Mesenchymal stem cell (in vitro differentiated cells and primary cell): Measurements from ENCODE around the gene AGPS.
"Not testable (repeated sequence)": the region's sequence is repeated elsewhere in the genome, so short reads cannot be mapped to it uniquely, and the experiment has no call there.

Source experiments
- DNase-seq: peaks from one replicate; pipeline ENCODE4 v3.0.0-alpha.2; 2013
- H2AFZ ChIP-seq: one replicate; pipeline ENCODE4 v1.6.1; 2013; ENCODE audit warnings: low read depth, mild to moderate bottlenecking, control low read depth, inconsistent platforms, low read length, moderate library complexity
- H2AK5ac ChIP-seq: 2 replicates; pipeline ENCODE4 v1.6.1; 2013; ENCODE audit warnings: low read length, moderate library complexity, mild to moderate bottlenecking, inconsistent platforms; ENCODE audit not compliant: severe bottlenecking
- H2BK120ac ChIP-seq: one replicate; pipeline ENCODE4 v1.6.1; 2013; ENCODE audit warnings: low read depth, mild to moderate bottlenecking, inconsistent platforms, low read length, moderate library complexity
- H2BK12ac ChIP-seq, 2 experiments: one replicate each; pipeline ENCODE4 v1.6.1; 2013; ENCODE audit warnings: inconsistent platforms in 2 of 2, low read length in 2 of 2, mild to moderate bottlenecking in 2 of 2, moderate library complexity in 2 of 2, control low read depth in 1 of 2
- H2BK15ac ChIP-seq: one replicate; pipeline ENCODE4 v1.6.1; 2013; ENCODE audit warnings: mild to moderate bottlenecking, low read depth, inconsistent platforms; ENCODE audit not compliant: poor library complexity, severe bottlenecking
- H2BK5ac ChIP-seq: 2 replicates; pipeline ENCODE4 v1.6.1; 2013; ENCODE audit warnings: low read depth, mild to moderate bottlenecking, low read length, control low read depth, inconsistent platforms; ENCODE audit not compliant: poor library complexity, severe bottlenecking
- H3K14ac ChIP-seq, 2 experiments: one replicate each; pipeline ENCODE4 v1.6.1; 2013; ENCODE audit warnings: inconsistent platforms in 2 of 2, low read length in 2 of 2, control low read depth in 1 of 2, mild to moderate bottlenecking in 1 of 2, moderate library complexity in 1 of 2
- H3K18ac ChIP-seq, 2 experiments: one replicate each; pipeline ENCODE4 v1.6.1; 2013; ENCODE audit warnings: inconsistent platforms in 2 of 2, low read length in 2 of 2, control low read depth in 1 of 2, low read depth in 1 of 2, mild to moderate bottlenecking in 1 of 2
- H3K23ac ChIP-seq, 2 experiments: one replicate each; pipeline ENCODE4 v1.6.1; 2013; ENCODE audit warnings: inconsistent platforms in 2 of 2, low read length in 2 of 2, mild to moderate bottlenecking in 2 of 2, moderate library complexity in 2 of 2, control low read depth in 1 of 2
- H3K27ac ChIP-seq: 2 replicates; pipeline ENCODE4 v1.5.1; 2013; ENCODE audit warnings: mild to moderate bottlenecking, moderate library complexity, low read length, control low read depth, inconsistent platforms; ENCODE audit not compliant: poor library complexity, severe bottlenecking
- H3K27me3 ChIP-seq, 2 experiments: 2 replicates each; pipeline versions ENCODE4 v1.6.1 to v1.7.0; 2013; ENCODE audit warnings: low read length in 2 of 2, mild to moderate bottlenecking in 2 of 2, moderate library complexity in 2 of 2, control low read depth in 1 of 2, inconsistent platforms in 1 of 2; ENCODE audit not compliant: control insufficient read depth in 1 of 2, insufficient read depth in 1 of 2
- H3K36me3 ChIP-seq, 2 experiments: 2 replicates each; pipeline versions ENCODE4 v1.6.1 to v1.7.0; 2013; ENCODE audit warnings: low read length in 2 of 2, control low read depth in 1 of 2, inconsistent platforms in 1 of 2, low read depth in 1 of 2, mild to moderate bottlenecking in 1 of 2; ENCODE audit not compliant: insufficient read depth in 2 of 2, control insufficient read depth in 1 of 2
- H3K4ac ChIP-seq, 2 experiments: one replicate each; pipeline ENCODE4 v1.6.1; 2013; ENCODE audit warnings: inconsistent platforms in 2 of 2, low read length in 2 of 2, mild to moderate bottlenecking in 2 of 2, moderate library complexity in 2 of 2, control low read depth in 1 of 2, low read depth in 1 of 2
- H3K4me1 ChIP-seq: 2 replicates; pipeline ENCODE4 v1.6.1; 2013; ENCODE audit warnings: low read depth, low read length, control low read depth; ENCODE audit not compliant: control insufficient read depth, insufficient read depth
- H3K4me2 ChIP-seq: 2 replicates; pipeline ENCODE4 v1.6.1; 2013; ENCODE audit warnings: low read length, mild to moderate bottlenecking, inconsistent platforms; ENCODE audit not compliant: poor library complexity, severe bottlenecking
- H3K4me3 ChIP-seq, 2 experiments: 2 replicates each; pipeline versions ENCODE4 v1.5.1 to v1.7.0; 2013; ENCODE audit warnings: low read length in 2 of 2, mild to moderate bottlenecking in 2 of 2, control low read depth in 1 of 2, low read depth in 1 of 2; ENCODE audit not compliant: insufficient read depth in 1 of 2
- H3K79me1 ChIP-seq: replicated peaks from 2 replicates; pipeline ENCODE4 v1.6.1; 2013; ENCODE audit warnings: mild to moderate bottlenecking, control low read depth, low read length, inconsistent platforms; ENCODE audit not compliant: poor library complexity, severe bottlenecking
- H3K9ac ChIP-seq: 2 replicates; pipeline ENCODE4 v1.7.0; 2013; ENCODE audit warnings: mild to moderate bottlenecking, low read length, moderate library complexity
- H3K9me3 ChIP-seq: 2 replicates; pipeline ENCODE4 v1.7.0; 2013; ENCODE audit warnings: mild to moderate bottlenecking, low read length; ENCODE audit not compliant: control insufficient read depth
- H4K8ac ChIP-seq: one replicate; pipeline ENCODE4 v1.6.1; 2013; ENCODE audit warnings: inconsistent platforms, mild to moderate bottlenecking, low read length, moderate library complexity
- H4K91ac ChIP-seq: one replicate; pipeline ENCODE4 v1.6.1; 2013; ENCODE audit warnings: mild to moderate bottlenecking, low read length, inconsistent platforms
- WGBS: methylation state at CpG from one replicate; pipeline ENCODE4 v1.1.7; 2013; ENCODE audit warnings: mixed read lengths; 5-methylcytosine and 5-hydroxymethylcytosine counted together

Gene AGPS

DNA sequence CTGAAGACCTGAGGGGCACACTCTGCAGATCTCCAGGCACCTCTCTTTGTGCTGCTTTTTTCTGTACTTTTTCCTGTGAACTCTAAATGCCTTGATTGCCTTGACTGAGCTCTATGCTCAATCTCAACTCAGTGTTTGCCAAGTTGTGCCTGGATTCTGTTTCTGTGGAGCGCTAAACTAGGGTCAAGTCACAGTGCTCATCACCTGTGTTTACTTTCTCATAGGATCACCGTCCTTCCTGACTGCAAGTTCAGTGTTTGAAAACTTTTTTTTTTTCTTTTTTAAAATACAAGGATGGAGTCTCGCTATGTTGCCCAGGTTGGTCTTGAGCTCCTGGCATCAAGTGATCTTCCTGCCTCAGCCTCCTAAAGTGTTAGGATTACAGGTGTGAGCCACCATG lies 62.6 kb downstream of the AGPS start:
- Histone ChIP-seq H3K4ac (no peak overlapping the region), H3K27me3 (no peaks in the 10 kb centered on the region), H3K14ac (no peak overlapping the region), H3K23ac (no peak overlapping the region), H3K27ac (no peak overlapping the region), H2BK15ac (no peak overlapping the region), H3K4me1 (no peaks in the 10 kb centered on the region), H4K8ac (no peak overlapping the region), H3K36me3 (peaks cover 0 to 4% of the 10 kb centered on the region in 2 experiments), H3K9me3 (no peaks in the 10 kb centered on the region), H2BK120ac (no peak overlapping the region), H3K4me3 (no peak overlapping the region), H3K18ac (no peak overlapping the region), H2BK12ac (no peak overlapping the region), H2AK5ac (no peak overlapping the region), H3K79me1 (peaks cover 7% of the 10 kb centered on the region), H3K4me2 (no peak overlapping the region), H2BK5ac (no peak overlapping the region), H4K91ac (no peak overlapping the region), H3K9ac (no peak overlapping the region), H2AFZ (no peak overlapping the region)
- 100% methylated on average over 2 of the region's 3 CpGs for WGBS
- no peak for DNase-seq

DNA sequence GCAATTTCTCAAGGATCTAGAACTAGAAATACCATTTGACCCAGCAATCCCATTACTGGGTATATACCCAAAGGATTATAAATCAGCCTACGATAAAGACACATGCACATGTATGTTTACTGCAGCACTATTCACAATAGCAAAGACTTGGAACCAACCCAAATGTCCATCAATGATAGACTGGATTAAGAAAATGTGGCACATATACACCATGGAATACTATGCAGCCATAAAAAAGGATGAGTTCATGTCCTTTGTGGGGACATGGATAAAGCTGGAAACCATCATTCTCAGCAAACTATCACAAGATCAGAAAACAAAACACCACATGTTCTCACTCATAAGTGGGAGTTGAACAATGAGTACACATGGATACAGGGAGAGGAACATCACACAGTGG lies 67.2 kb downstream of the AGPS start:
- H3K4me1 ChIP-seq, DNase-seq, H3K27ac ChIP-seq, H3K23ac ChIP-seq, H4K91ac ChIP-seq, H3K9ac ChIP-seq, H3K4ac ChIP-seq, H3K9me3 ChIP-seq, H2BK12ac ChIP-seq, H3K14ac ChIP-seq, H2AK5ac ChIP-seq, H2BK15ac ChIP-seq, H2BK120ac ChIP-seq, H2BK5ac ChIP-seq, H3K27me3 ChIP-seq, H3K79me1 ChIP-seq, H4K8ac ChIP-seq, H3K4me2 ChIP-seq, H3K18ac ChIP-seq, H2AFZ ChIP-seq, H3K4me3 ChIP-seq: not testable (repeated sequence)
- no CpG with 5 or more reads among the region's 1 CpG for WGBS
- H3K36me3 ChIP-seq, result peaks cover 0 to 13% of the 10 kb centered on the region in 2 experiments

DNA sequence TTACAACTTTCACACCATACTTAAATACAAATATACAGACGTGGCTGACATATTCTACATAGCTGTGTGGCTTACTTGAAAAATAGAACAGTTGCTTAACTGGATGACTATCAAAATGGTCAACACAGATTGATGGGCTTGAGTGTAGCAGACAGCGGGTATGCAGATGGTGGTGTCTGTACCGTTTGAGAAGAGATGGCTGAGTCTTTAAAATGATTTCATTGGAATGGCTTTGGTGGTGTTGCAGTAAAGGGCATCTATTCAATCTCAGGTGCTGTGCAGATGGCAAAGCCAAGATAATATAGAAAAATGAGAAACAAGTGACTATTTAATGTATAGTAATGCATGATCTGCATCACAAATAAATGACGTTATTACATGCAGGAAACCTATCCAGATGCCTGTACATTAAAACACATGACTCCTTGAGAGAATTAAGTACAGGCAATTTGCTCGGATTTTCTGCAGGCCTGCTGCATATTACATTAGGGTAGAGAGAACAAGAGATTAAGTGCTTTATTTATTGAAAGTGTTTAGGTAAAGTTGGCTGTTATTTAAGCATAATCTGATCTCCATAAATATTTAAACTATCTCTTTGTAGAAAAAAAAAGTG lies 68.5 kb downstream of the AGPS start:
- whole genome bisulfite sequencing, result 97% methylated on average over 4 of the region's 5 CpGs
- no peak overlapping the region for H3K9ac ChIP-seq

DNA sequence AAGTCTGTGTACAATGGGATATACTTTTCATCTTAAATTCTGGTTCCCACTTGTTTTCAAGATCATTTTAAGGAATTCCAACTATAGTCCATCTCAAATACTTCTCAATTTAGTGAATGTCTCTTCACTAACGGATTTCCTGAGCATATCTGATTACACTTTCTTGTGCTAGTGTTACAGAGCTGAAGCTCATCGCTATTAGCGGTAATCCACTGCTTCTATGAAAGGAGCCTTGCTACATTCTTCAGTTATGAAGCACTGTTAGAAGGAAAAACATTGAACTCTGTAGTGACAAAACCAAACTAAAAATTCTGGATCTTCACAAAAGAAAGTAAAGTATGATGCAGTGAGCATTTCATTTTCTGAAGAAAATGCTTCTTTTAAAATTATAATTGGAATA lies 72.0 kb downstream of the AGPS start:
- H3K27me3 ChIP-seq, result no peaks in the 10 kb centered on the region
- no peak overlapping the region for H3K18ac ChIP-seq
- H3K14ac ChIP-seq, result no peak overlapping the region
- no peak overlapping the region for H3K9ac ChIP-seq
- H2BK120ac ChIP-seq, result no peak overlapping the region
- no peak overlapping the region for H3K4me2 ChIP-seq
- H3K36me3 ChIP-seq, result peaks cover 17 to 22% of the 10 kb centered on the region in 2 experiments
- no peaks in the 10 kb centered on the region for H3K9me3 ChIP-seq
- no peak overlapping the region for H4K91ac ChIP-seq
- H3K27ac ChIP-seq, result no peak overlapping the region
- peaks cover 10% of the 10 kb centered on the region for H3K79me1 ChIP-seq
- H2BK12ac ChIP-seq, result no peak overlapping the region
- H3K23ac ChIP-seq, result no peak overlapping the region
- no peak overlapping the region for H3K4ac ChIP-seq
- H3K4me3 ChIP-seq, result no peak overlapping the region
- peaks cover 11% of the 10 kb centered on the region for H3K4me1 ChIP-seq
- H2BK5ac ChIP-seq, result no peak overlapping the region
- WGBS, result 89% methylated on average over 2 of the region's 3 CpGs
- H2BK15ac ChIP-seq, result no peak overlapping the region
- no peak overlapping the region for H2AK5ac ChIP-seq
- H4K8ac ChIP-seq, result no peak overlapping the region
- H2AFZ ChIP-seq, result no peak overlapping the region
- DNase-seq, result no peak

More for the DNA sequence above, 68.5 kb downstream of the AGPS start:
- no peak overlapping the region for H2AFZ ChIP-seq
- no peak overlapping the region for H2BK12ac ChIP-seq
- H2BK15ac ChIP-seq, result no peak overlapping the region
- no peak overlapping the region for H3K4ac ChIP-seq
- H2AK5ac ChIP-seq, result no peak overlapping the region
- peaks cover 9 to 13% of the 10 kb centered on the region in 2 experiments for H3K36me3 ChIP-seq
- H3K9me3 ChIP-seq, result no peaks in the 10 kb centered on the region
- H3K18ac ChIP-seq, result no peak overlapping the region
- no peak overlapping the region for H4K8ac ChIP-seq
- DNase-seq, result no peak
- no peak overlapping the region for H3K27ac ChIP-seq
- H4K91ac ChIP-seq, result no peak overlapping the region
- H3K4me3 ChIP-seq, result no peak overlapping the region
- no peak overlapping the region for H2BK120ac ChIP-seq
- no peak overlapping the region for H3K4me2 ChIP-seq
- no peak overlapping the region for H3K23ac ChIP-seq
- H3K14ac ChIP-seq, result no peak overlapping the region
- H3K27me3 ChIP-seq, result no peaks in the 10 kb centered on the region
- H3K4me1 ChIP-seq, result peaks cover 3% of the 10 kb centered on the region
- H2BK5ac ChIP-seq, result no peak overlapping the region
- peaks cover 2% of the 10 kb centered on the region for H3K79me1 ChIP-seq
